ENCODE data around the gene FARS2.

Gene FARS2

DNA sequence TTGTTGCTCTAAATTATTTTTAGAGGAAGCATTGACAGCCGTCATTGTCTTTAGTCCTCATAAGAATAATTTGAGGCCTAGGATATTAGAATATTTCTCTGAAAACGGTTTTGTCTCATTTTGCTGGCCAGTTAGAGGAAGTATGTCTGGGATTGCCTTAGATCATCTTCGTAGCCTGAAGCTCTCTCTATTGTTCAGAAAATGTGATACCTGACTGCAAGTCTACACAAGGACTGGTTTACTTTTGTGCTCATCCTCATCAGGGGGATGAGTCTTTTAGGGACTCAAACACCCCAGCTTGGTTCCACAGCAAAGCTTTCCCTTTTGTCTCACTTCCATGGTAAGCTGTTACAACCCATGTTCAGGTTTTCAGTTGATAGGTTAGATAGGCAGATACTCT lies 141.8 kb downstream of the FARS2 start:
- TF ChIP-seq MYC (IDR thresholded peaks at IDR 0.05; ENCODE audit: low read depth, low read length), result no peak
- TF ChIP-seq, protein P1, sequence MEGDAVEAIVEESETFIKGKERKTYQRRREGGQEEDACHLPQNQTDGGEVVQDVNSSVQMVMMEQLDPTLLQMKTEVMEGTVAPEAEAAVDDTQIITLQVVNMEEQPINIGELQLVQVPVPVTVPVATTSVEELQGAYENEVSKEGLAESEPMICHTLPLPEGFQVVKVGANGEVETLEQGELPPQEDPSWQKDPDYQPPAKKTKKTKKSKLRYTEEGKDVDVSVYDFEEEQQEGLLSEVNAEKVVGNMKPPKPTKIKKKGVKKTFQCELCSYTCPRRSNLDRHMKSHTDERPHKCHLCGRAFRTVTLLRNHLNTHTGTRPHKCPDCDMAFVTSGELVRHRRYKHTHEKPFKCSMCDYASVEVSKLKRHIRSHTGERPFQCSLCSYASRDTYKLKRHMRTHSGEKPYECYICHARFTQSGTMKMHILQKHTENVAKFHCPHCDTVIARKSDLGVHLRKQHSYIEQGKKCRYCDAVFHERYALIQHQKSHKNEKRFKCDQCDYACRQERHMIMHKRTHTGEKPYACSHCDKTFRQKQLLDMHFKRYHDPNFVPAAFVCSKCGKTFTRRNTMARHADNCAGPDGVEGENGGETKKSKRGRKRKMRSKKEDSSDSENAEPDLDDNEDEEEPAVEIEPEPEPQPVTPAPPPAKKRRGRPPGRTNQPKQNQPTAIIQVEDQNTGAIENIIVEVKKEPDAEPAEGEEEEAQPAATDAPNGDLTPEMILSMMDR (IDR thresholded peaks at IDR 0.05; ENCODE audit: low read depth, low read length), result no peak
- TF ChIP-seq POLR2A (IDR thresholded peaks at IDR 0.05; ENCODE audit: extremely low read depth, insufficient read length), result no peak
- TF ChIP-seq, protein P2, sequence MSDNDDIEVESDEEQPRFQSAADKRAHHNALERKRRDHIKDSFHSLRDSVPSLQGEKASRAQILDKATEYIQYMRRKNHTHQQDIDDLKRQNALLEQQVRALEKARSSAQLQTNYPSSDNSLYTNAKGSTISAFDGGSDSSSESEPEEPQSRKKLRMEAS (IDR thresholded peaks at IDR 0.05; ENCODE audit: low read depth, low read length), result no peak
- H3K4me3 ChIP-seq (ENCODE audit: low read depth, low read length), result no peak overlapping the region
- no peak for DNase-seq (ENCODE audit: low read depth)

DNA sequence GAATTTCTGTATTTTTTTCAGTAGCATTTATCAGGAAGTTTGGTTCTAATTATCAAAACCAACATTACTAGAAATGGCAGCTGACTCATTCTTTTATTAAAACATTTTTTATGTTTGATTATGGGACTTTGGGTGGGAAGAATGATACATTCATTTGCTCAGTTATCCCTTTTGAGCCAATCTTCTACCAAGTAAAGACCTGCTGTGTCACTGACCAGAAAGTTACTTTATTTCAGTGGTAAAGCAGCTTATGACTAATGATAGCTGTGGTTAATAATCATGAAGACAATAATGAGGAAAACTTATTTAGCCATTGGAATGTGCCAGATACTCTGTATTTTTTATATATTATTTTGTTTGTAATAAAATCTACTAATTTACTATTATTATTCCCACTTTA lies 142.3 kb downstream of the FARS2 start:
- no peak overlapping the region for H3K4me3 ChIP-seq (ENCODE audit: low read depth, low read length)
- DNase-seq (ENCODE audit: low read depth), result no peak
- TF ChIP-seq, protein P1 (IDR thresholded peaks at IDR 0.05; ENCODE audit: low read depth, low read length), result no peak
- TF ChIP-seq, protein P2 (IDR thresholded peaks at IDR 0.05; ENCODE audit: low read depth, low read length), result no peak
- TF ChIP-seq POLR2A (IDR thresholded peaks at IDR 0.05; ENCODE audit: extremely low read depth, insufficient read length), result no peak
- no peak for TF ChIP-seq MYC (IDR thresholded peaks at IDR 0.05; ENCODE audit: low read depth, low read length)

DNA sequence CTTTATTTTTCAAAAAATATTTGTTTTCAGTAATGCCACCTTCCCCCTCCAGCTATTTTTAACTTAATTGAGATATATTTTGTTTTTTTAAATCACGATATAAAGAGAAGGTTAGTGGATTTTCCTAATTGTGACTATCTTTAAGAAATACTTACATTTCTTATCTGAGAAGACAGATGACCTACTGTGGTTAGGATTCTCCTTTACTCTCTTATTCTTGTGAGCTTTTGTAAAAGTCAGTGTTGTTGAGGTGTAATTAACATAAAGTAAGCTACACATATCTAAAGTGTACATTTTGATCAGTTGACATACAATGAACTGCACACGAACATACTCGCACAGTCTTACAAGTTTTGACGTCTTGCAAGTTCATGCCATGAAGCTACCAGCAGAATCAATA lies 144.7 kb downstream of the FARS2 start:
- DNase-seq (ENCODE audit: low read depth), result no peak
- H3K4me3 ChIP-seq (ENCODE audit: low read depth, low read length), result no peak overlapping the region
- TF ChIP-seq, protein P1 (IDR thresholded peaks at IDR 0.05; ENCODE audit: low read depth, low read length), result no peak
- TF ChIP-seq MYC (IDR thresholded peaks at IDR 0.05; ENCODE audit: low read depth, low read length) (no peak), POLR2A (IDR thresholded peaks at IDR 0.05; ENCODE audit: extremely low read depth, insufficient read length) (no peak)
- TF ChIP-seq, protein P2 (IDR thresholded peaks at IDR 0.05; ENCODE audit: low read depth, low read length), result no peak

DNA sequence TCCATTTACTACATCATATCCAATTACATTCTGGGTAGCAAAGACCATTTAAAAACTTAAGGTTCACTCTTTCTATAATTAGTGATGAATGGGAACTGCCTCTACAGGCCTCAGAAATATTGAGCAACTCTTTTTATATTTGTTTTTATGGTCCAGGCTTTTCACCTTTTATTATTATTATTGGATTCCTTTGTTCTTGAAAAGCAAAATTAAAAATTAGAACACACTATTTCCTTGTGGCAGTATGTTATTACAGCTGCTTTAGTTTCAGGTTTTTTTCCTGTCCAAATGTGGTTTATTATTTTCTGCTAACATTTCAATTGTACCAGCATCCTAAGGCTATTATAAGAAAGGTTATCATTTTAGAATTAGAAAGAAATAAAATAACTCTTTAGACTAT lies 150.1 kb downstream of the FARS2 start:
- no peak for DNase-seq (ENCODE audit: low read depth)
- H3K4me3 ChIP-seq (ENCODE audit: low read depth, low read length), result no peak overlapping the region
- no peak for TF ChIP-seq POLR2A (IDR thresholded peaks at IDR 0.05; ENCODE audit: extremely low read depth, insufficient read length)
- TF ChIP-seq, protein P2 (IDR thresholded peaks at IDR 0.05; ENCODE audit: low read depth, low read length), result no peak

DNA sequence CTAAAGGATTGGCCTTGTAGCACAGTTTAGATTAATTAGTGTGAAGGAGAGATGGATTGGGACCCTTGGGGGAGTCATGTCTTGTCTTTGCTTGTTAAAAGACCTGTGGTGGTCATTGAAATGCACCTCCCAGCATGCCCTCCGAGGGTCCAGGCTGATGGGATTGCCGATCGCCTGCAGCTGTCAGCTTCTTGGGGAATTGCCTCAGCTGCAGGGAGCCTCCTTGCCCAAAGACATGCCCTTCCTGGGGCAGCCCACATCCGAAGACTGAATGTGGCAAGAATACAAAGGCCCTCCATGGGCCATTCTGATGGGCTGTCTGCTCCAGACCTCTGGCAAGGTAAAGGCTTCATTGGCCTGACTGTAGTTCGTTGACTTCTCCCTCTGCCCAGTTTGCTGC lies 150.7 kb downstream of the FARS2 start:
- no peak overlapping the region for H3K4me3 ChIP-seq (ENCODE audit: low read depth, low read length)
- no peak for DNase-seq (ENCODE audit: low read depth)
- TF ChIP-seq MYC (IDR thresholded peaks at IDR 0.05; ENCODE audit: low read depth, low read length) (no peak), POLR2A (IDR thresholded peaks at IDR 0.05; ENCODE audit: extremely low read depth, insufficient read length) (no peak)
- TF ChIP-seq, protein P2 (IDR thresholded peaks at IDR 0.05; ENCODE audit: low read depth, low read length), result no peak
- TF ChIP-seq, protein P1 (IDR thresholded peaks at IDR 0.05; ENCODE audit: low read depth, low read length), result no peak

DNA sequence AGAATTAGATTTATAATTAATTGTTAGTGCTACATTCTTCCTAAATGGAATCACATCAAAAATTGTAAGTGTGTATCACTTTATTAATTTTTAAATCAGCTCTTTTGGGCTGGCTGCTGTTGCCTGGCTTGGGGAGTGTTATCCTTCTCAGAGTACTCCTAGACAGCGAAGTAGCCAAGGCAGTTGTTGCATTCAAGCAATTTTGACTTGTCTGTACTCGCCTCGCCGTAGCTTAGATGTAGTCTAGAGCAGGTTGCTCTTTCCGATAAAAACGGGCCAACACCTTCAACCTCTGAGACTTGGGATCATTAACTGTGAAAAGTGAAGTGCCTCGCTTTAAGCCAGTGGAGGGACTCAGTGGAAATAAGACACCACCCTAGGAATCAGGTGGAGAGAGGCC lies 151.3 kb downstream of the FARS2 start:
- DNase-seq (ENCODE audit: low read depth), result no peak
- H3K4me3 ChIP-seq (ENCODE audit: low read depth, low read length), result no peak overlapping the region
- TF ChIP-seq, protein P2 (IDR thresholded peaks at IDR 0.05; ENCODE audit: low read depth, low read length), result no peak
- TF ChIP-seq MYC (IDR thresholded peaks at IDR 0.05; ENCODE audit: low read depth, low read length) (no peak), POLR2A (IDR thresholded peaks at IDR 0.05; ENCODE audit: extremely low read depth, insufficient read length) (no peak)
- TF ChIP-seq, protein P1 (IDR thresholded peaks at IDR 0.05; ENCODE audit: low read depth, low read length), result no peak

Data from NB4 (cell line).